Skeletal muscle tissue (tissue), 4 donors: Measurements from ENCODE around the gene CCNT2. TPM values are rescaled to one million over a fixed set of nuclear protein-coding genes. Genes with fewer than 3 reads are reported as not detected.
"Not testable (repeated sequence)": the region's sequence is repeated elsewhere in the genome, so short reads cannot be mapped to it uniquely, and the experiment has no call there.

Experiments
- H3K27ac ChIP-seq: one replicate; pipeline ENCODE4 v1.7.0; 2013; ENCODE audit warnings: mild to moderate bottlenecking, low read depth, low read length, inconsistent platforms
- H3K27me3 ChIP-seq, 3 donors: one replicate each; pipeline ENCODE4 v1.7.0; 2013; ENCODE audit warnings: low read length in 3 of 3; ENCODE audit not compliant: control insufficient read depth in 3 of 3, insufficient read depth in 3 of 3
- H3K36me3 ChIP-seq, 3 donors: one replicate each; pipeline ENCODE4 v1.7.0; 2013; ENCODE audit warnings: low read length in 3 of 3; ENCODE audit not compliant: control insufficient read depth in 3 of 3, insufficient read depth in 3 of 3
- H3K4me1 ChIP-seq, 3 donors: one replicate each; pipeline ENCODE4 v1.7.0; 2013; ENCODE audit warnings: low read length in 3 of 3, mild to moderate bottlenecking in 3 of 3; ENCODE audit not compliant: control insufficient read depth in 3 of 3, insufficient read depth in 3 of 3
- H3K4me3 ChIP-seq, 3 donors: one replicate each; pipeline ENCODE4 v1.7.0; 2013; ENCODE audit warnings: low read length in 3 of 3
- H3K9ac ChIP-seq, 3 donors: one replicate each; pipeline ENCODE4 v1.7.0; 2013; ENCODE audit warnings: low read length in 3 of 3, mild to moderate bottlenecking in 3 of 3, moderate library complexity in 2 of 3, low read depth in 1 of 3
- H3K9me3 ChIP-seq, 3 donors: one replicate each; pipeline ENCODE4 v1.7.0; 2013; ENCODE audit warnings: low read length in 3 of 3; ENCODE audit not compliant: control insufficient read depth in 3 of 3
- total RNA-seq: library from RNA; depleted of rRNA; stranded (reverse); fragments of >200 nt; gene quantifications from one replicate; pipeline ENCODE4 v1.2.3, GENCODE V29; 2014
- donor health status: Osteomylitis.

The CCNT2 gene
- total RNA-seq, 1 donor from 2014 or later = 35.0 TPM

DNA sequence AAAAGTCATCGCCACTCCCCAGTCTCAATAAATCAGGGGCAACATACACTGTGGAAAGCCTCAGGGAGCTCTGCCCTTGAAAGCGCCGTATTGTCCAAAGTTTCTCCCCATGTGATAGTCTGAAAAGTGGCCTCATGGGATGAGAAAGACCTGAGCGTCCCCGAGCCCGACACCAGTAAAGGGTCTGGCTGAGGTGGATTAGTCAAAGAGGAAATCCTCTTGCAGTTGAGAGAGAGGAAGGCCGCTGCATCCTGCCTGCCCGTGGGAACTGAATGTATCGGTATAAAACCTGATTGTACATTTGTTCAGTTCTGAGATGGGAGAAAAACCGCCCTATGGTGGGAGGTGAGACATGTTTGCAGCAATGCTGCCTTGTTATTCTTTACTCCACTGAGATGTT is 48.5 kb downstream of the CCNT2 start:
- not testable (repeated sequence) for H3K27ac ChIP-seq, H3K4me1 ChIP-seq, H3K36me3 ChIP-seq, H3K9me3 ChIP-seq, H3K9ac ChIP-seq, H3K4me3 ChIP-seq, H3K27me3 ChIP-seq

DNA sequence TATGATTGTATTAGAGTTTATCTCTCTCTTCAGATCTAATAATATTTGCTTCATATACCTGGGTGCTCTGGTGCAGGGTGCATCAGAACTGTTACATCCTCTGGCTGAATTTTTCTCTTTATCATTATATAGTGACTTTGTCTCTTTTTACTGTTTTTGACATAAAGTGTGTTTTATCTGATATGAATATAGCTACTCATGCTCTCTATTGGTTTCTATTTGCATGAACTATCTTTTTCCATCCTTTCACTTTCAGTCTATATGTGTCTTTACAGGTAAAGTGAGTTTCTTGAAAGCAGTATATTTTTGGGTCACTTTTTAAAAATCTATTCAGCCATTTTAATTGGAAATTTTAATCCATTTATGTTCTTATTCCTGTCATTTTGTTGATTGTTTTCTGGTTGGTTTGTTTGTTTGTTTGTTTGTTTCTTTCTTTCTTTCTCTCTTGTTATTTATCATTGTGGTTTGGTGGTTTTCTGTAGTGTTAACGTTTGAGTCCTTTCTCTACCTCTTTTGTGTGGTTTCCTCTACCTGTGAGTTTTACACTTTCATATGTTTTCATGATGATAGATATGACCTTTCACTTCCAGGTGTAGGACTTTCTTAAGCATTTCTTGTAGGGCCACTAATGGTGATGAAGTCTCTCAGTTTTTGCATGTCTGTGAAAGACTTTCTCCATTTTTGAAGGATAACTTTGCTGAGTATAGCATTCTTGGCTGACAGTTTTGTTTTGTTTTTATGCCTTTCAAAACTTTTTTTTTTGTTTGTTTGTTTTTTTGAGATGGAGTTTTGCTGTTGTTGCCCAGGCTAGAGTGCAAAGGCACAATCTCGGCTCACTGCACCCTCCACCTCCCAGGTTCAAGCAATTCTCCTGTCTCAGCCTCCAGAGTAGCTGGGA is 54.9 kb downstream of the CCNT2 start:
- no peaks in the 10 kb centered on the region for H3K36me3 ChIP-seq
- H3K4me1 ChIP-seq = no peaks in the 10 kb centered on the region
- no peak overlapping the region for H3K4me3 ChIP-seq
- no peaks in the 10 kb centered on the region for H3K27me3 ChIP-seq
- H3K9ac ChIP-seq = no peak overlapping the region
- H3K9me3 ChIP-seq = no peaks in the 10 kb centered on the region
- H3K27ac ChIP-seq = no peak overlapping the region

DNA sequence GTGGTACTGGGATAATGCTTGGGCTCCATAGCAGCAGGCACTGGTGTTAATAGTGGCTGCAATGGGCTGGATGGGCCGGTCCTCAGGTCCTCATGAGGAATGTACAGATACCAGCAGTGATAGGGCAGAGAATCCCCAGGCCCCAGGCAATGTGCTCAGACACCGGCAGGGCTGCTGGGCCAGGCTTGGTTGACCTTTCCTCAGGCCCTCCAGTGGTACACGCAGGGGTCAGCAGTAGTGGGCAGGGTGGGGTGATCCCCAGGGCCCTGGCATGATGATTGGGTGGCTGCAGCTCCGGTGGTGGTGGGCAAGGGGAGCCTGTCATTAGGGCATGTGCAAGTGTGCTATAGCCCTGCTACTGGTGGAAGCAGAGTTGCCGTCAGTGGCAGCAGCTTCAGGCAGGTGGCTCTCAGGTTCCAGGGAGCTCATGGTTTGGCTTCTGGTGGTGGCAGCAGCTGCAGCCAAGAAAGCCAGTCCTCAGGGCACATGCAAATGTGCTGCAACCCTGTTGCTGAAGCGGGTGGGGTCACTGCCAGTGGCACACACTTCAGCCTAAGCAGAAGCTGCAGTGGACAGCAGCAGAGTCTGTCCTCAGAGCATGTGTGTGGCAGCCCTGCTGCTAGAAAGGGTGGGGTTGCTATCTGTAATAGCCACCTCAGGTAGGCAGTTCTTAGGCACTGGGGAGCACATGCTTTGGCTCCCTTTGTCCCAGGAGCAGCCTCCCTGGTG is 56.8 kb downstream of the CCNT2 start:
- H3K4me1 ChIP-seq = no peaks in the 10 kb centered on the region
- H3K9me3 ChIP-seq = no peaks in the 10 kb centered on the region
- H3K27me3 ChIP-seq = no peaks in the 10 kb centered on the region
- H3K27ac ChIP-seq = no peak overlapping the region
- no peaks in the 10 kb centered on the region for H3K36me3 ChIP-seq
- H3K9ac ChIP-seq = no peak overlapping the region
- H3K4me3 ChIP-seq = no peak overlapping the region

DNA sequence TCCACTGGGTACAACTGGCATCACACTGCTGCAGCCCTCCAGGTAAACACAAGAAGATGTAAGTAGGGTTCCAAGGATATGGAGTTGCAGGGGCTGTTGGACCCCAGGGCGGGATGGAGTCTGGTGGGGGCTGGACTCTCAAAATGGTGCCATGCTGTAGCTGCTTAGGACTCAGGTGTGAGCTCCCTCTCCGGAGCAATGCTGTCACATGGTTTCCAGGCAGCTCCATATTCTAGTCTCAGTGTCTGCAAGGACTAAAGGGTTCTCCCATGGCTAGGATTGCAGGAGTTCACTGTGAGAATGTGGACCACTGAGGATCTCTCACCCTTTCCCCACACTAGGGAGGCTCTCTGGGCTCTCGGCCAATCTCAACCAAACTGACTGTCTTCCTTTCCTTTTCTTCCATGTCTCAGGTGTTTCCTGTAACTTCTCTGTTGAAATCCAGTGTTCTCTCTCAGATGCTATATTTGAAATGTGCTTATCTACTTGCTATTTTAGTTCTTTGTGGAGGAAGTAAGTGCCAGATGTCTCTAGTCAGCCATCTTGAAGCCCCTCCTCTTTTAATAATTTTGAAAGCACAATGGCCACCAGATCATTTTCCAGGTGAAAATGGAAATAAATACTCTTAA is 57.6 kb downstream of the CCNT2 start:
- no peaks in the 10 kb centered on the region for H3K27me3 ChIP-seq
- no peak overlapping the region for H3K4me3 ChIP-seq
- no peaks in the 10 kb centered on the region for H3K4me1 ChIP-seq
- no peak overlapping the region for H3K27ac ChIP-seq
- H3K9ac ChIP-seq = no peak overlapping the region
- no peaks in the 10 kb centered on the region for H3K9me3 ChIP-seq
- no peaks in the 10 kb centered on the region for H3K36me3 ChIP-seq

DNA sequence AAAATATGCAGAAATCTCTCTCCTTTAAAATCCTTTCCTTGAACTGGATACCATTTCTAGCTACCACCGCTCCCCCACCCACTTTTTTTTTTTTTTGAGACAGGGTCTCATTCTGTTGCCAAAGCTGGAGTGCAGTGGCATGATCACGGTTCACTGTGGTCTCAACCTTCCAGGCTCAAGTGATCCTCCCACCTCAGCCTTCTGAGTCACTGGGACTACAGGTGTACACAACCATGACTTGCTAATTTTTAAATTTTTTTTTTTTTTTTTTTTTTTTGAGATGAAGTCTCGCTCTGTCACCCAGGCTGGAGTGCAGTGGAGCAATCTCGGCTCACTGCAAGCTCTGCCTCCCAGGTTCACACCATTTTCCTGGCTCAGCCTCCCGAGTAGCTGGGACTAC is 58.5 kb downstream of the CCNT2 start:
- H3K4me3 ChIP-seq, H3K36me3 ChIP-seq, H3K27ac ChIP-seq, H3K9me3 ChIP-seq, H3K4me1 ChIP-seq, H3K9ac ChIP-seq, H3K27me3 ChIP-seq: not testable (repeated sequence)

DNA sequence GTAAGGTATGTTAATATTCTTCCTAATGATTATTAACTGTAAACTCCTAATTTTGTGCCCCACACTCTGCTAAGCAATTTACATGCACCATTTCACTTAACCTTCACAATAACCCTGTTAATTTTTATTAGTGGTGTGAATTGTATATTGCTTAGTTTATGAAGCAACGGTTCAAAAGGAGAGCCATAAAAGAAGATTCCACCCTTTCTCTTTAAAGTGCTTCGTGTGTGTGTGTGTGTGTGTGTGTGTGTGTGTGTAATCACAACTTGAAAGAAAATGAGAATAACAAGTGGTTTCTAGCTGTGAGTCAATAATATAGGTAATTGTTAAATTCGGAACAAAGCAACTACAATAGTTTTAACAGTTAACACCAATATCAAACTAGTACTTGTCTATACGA is 60.6 kb downstream of the CCNT2 start:
- Histone ChIP-seq H3K36me3 (no peaks in the 10 kb centered on the region), H3K4me1 (no peaks in the 10 kb centered on the region), H3K9ac (no peak overlapping the region), H3K27ac (no peak overlapping the region), H3K9me3 (no peaks in the 10 kb centered on the region), H3K4me3 (no peak overlapping the region), H3K27me3 (no peaks in the 10 kb centered on the region)

DNA sequence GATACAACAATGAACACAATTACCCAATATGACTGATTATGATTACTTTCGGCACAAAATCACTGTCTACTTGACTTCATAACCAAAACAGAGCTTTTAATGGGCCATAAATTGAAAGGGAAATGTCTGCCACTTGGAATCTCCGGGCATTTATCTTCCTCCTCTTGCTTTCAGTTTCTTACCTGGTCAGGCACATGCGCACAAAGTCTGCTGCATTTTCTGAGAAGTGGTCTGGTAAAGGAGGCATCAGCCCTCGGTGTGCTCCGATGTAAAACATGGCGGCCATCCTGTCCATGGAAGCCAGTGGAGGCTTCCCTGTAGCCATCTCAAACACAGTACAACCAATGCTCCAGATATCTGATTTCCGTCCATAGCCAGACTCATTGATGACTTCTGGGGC is 62.0 kb downstream of the CCNT2 start:
- Histone ChIP-seq H3K4me1 (no peaks in the 10 kb centered on the region), H3K4me3 (no peak overlapping the region), H3K9me3 (no peaks in the 10 kb centered on the region), H3K36me3 (no peaks in the 10 kb centered on the region), H3K9ac (no peak overlapping the region), H3K27ac (no peak overlapping the region), H3K27me3 (no peaks in the 10 kb centered on the region)

DNA sequence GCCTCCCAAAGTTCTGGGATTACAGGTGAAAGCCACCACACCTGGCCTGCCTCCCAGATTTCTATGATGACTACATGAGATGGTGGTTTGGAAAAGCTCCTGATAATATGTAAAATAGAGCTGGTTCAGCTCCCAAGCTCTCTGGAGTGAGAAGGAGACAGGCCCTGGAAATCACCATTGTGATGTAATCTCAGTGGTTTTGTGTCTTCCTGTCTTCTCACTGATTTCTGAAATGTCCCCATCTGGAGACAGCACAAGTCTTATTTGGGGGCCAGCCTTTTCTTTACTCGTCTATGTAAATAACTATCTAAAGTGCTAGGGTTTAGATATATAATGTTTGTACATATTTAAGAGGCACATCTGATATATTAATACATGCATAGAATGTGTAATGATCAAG is 64.0 kb downstream of the CCNT2 start:
- Histone ChIP-seq H3K9ac (no peak overlapping the region), H3K36me3 (no peaks in the 10 kb centered on the region), H3K27me3 (no peaks in the 10 kb centered on the region), H3K9me3 (no peaks in the 10 kb centered on the region), H3K27ac (no peak overlapping the region), H3K4me1 (no peaks in the 10 kb centered on the region), H3K4me3 (no peak overlapping the region)

DNA sequence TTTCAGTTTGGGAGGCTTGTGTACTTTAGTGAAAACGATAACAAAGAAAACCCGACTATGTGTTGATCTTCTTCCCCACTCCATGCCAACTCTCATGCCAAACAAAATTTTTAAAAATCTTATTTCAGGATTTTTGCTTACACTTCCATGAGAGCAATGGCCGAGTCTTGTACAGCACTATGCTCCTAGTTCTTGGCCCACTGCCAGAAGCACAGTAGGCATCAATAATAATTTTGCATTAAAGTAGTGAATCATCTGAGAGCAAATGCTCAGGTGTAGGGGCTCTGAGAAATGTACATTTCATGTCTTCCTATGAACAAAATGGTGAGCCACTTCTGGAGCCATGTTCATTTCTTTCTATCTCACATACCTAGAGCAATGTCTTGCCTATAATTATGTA is 66.4 kb downstream of the CCNT2 start:
- Histone ChIP-seq H3K9me3 (no peaks in the 10 kb centered on the region), H3K4me3 (no peak overlapping the region), H3K4me1 (no peaks in the 10 kb centered on the region), H3K27me3 (no peaks in the 10 kb centered on the region), H3K27ac (no peak overlapping the region), H3K9ac (no peak overlapping the region), H3K36me3 (no peaks in the 10 kb centered on the region)

DNA sequence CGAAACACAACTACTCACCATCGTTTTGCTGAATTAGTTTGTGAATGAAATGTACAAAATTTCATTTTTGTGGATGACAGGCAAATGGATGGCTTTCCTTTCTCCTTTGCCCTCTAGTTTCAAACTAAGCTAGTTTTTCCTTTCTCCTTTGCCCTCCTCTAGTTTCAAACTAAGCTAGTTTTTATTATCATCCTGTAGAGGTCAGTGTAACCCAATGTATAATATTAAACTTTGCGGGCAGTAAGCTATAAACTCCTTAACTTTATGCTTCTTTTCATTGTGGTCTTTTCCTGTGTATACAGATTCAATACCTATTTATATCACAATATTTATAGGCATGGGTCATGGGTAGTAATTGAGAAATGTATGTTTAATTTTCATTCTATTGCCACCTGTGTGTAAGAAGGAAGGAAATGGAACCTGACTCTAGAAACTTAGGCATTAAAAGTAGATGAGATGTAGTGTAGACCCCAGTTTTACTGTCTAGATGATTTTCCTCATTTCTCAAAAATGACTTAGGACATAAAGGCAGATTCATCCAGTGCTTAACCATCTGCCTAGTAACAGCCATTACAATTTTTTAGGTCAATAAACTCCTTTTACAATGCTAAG is 70.5 kb downstream of the CCNT2 start:
- Histone ChIP-seq H3K4me3 (no peak overlapping the region), H3K36me3 (no peaks in the 10 kb centered on the region), H3K9ac (no peak overlapping the region), H3K9me3 (no peaks in the 10 kb centered on the region), H3K27me3 (no peaks in the 10 kb centered on the region), H3K27ac (no peak overlapping the region), H3K4me1 (no peaks in the 10 kb centered on the region)
